WERI-Rb-1 (cell line): ENCODE results near the gene LRRTM4.

ENCODE experiments used
- DNase-seq: peaks from one replicate; pipeline ENCODE4 v3.0.0-alpha.2; 2020
- H3K27ac ChIP-seq: fragments of 250-450 bp; sonication (Bioruptor Pico); 2 replicates; pipeline ENCODE4 v1.5.1; 2020; ENCODE audit warnings: mild to moderate bottlenecking, moderate library complexity
- H3K27me3 ChIP-seq: fragments of 250-450 bp; sonication (Bioruptor Pico); 2 replicates; pipeline ENCODE4 v1.5.1; 2021; ENCODE audit warnings: mild to moderate bottlenecking, low read depth, moderate library complexity; ENCODE audit not compliant: insufficient read depth, severe bottlenecking
- H3K36me3 ChIP-seq: fragments of 250-450 bp; sonication (Bioruptor Pico); 2 replicates; pipeline ENCODE4 v1.5.1; 2020; ENCODE audit warnings: mild to moderate bottlenecking, moderate library complexity
- H3K4me3 ChIP-seq: 2 replicates; pipeline ENCODE4 v1.5.1; 2011; ENCODE audit warnings: low read depth, mild to moderate bottlenecking, control low read depth, low read length
- H3K9me3 ChIP-seq: fragments of 250-450 bp; sonication (Bioruptor Pico); 2 replicates; pipeline ENCODE4 v1.5.1; 2021; ENCODE audit warnings: mild to moderate bottlenecking, moderate library complexity; ENCODE audit not compliant: severe bottlenecking
- TF ChIP-seq, protein P1 (sequence below): IDR thresholded peaks from 2 replicates; pipeline ENCODE4 v1.5.1; 2011; ENCODE audit warnings: low read depth, mild to moderate bottlenecking, control low read depth, inconsistent platforms, low read length

Gene LRRTM4

DNA sequence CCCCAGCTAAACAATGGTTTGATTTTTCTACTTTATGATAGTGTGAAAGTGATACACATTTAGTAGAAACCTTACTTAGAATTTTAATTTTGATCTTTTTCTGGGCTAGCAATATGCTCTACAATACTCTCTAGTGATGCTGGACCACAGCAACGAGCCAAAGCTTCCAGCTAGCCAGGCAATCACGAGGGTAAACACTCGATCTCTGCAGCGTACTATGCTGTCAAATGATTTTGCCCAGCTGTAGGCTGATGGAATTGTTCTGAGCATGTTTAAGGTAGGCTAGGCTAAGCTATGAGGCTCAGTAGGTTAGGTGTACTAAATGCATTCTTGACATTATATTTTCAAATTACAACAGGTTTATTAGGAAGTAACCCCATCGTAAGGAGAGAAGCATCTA is 207.5 kb downstream of the LRRTM4 start:
- TF ChIP-seq, protein P1, sequence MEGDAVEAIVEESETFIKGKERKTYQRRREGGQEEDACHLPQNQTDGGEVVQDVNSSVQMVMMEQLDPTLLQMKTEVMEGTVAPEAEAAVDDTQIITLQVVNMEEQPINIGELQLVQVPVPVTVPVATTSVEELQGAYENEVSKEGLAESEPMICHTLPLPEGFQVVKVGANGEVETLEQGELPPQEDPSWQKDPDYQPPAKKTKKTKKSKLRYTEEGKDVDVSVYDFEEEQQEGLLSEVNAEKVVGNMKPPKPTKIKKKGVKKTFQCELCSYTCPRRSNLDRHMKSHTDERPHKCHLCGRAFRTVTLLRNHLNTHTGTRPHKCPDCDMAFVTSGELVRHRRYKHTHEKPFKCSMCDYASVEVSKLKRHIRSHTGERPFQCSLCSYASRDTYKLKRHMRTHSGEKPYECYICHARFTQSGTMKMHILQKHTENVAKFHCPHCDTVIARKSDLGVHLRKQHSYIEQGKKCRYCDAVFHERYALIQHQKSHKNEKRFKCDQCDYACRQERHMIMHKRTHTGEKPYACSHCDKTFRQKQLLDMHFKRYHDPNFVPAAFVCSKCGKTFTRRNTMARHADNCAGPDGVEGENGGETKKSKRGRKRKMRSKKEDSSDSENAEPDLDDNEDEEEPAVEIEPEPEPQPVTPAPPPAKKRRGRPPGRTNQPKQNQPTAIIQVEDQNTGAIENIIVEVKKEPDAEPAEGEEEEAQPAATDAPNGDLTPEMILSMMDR, result no peak
- no peak overlapping the region for H3K4me3 ChIP-seq
- H3K9me3 ChIP-seq, result no peaks in the 10 kb centered on the region
- no peaks in the 10 kb centered on the region for H3K36me3 ChIP-seq
- no peak overlapping the region for H3K27ac ChIP-seq
- no peaks in the 10 kb centered on the region for H3K27me3 ChIP-seq
- DNase-seq, result no peak

GRCh38 chr2:77310416-77310815 is 211.8 kb downstream of the LRRTM4 start:
- TF ChIP-seq, protein P1, result no peak
- Histone ChIP-seq H3K27ac (no peak overlapping the region), H3K27me3 (no peaks in the 10 kb centered on the region), H3K36me3 (no peaks in the 10 kb centered on the region), H3K9me3 (no peaks in the 10 kb centered on the region), H3K4me3 (no peak overlapping the region)
- DNase-seq, result no peak

DNA sequence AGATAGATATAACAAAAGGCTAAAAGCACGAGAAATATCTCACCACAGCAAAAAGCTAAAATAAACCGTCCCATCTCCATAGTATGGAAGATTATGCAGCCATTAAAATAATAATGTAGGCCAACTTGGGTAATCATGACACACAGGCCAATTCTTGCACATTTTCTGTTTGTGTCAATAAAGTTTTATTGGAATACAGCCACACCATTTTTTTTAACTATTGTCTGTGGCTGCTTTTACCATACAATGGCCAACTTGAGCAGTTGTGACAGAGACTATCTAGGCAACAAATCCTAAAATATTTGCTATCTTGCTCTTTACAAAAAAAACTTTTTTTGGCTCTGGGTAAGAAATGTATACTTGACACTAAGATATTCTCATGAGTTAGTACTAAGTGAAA is 212.5 kb downstream of the LRRTM4 start:
- Histone ChIP-seq H3K36me3 (no peaks in the 10 kb centered on the region), H3K4me3 (no peak overlapping the region), H3K9me3 (no peaks in the 10 kb centered on the region), H3K27me3 (no peaks in the 10 kb centered on the region), H3K27ac (no peak overlapping the region)
- TF ChIP-seq, protein P1, result no peak
- DNase-seq, result no peak

GRCh38 chr2:77301441-77301840 is 220.7 kb downstream of the LRRTM4 start:
- H3K9me3 ChIP-seq, result no peaks in the 10 kb centered on the region
- TF ChIP-seq, protein P1, result no peak
- DNase-seq, result no peak
- H3K36me3 ChIP-seq, result no peaks in the 10 kb centered on the region
- H3K27ac ChIP-seq, result no peak overlapping the region
- H3K27me3 ChIP-seq, result no peaks in the 10 kb centered on the region
- H3K4me3 ChIP-seq, result no peak overlapping the region

DNA sequence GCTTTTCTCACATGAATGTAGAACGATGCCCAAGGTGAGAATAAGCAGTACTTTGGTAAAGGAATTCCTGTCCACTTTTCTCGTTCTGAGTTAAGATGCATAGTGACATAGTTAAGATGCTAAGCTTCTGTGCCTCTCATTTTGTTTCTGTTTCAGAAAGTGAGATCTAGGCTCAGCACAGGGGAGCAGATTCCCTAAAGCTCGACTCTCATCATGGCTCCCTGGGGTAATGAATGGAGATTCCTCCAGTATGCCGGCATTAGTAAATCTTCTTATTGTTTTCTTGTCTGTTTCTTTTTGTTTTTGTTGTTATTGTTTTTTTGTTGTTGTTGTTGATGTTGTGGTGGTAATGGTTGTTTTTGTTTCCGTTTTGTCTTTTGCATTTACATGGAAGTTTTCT is 225.4 kb downstream of the LRRTM4 start:
- no peak for DNase-seq
- no peak overlapping the region for H3K27ac ChIP-seq
- H3K4me3 ChIP-seq, result no peak overlapping the region
- TF ChIP-seq, protein P1, result no peak
- no peaks in the 10 kb centered on the region for H3K9me3 ChIP-seq
- no peaks in the 10 kb centered on the region for H3K36me3 ChIP-seq
- no peaks in the 10 kb centered on the region for H3K27me3 ChIP-seq

DNA sequence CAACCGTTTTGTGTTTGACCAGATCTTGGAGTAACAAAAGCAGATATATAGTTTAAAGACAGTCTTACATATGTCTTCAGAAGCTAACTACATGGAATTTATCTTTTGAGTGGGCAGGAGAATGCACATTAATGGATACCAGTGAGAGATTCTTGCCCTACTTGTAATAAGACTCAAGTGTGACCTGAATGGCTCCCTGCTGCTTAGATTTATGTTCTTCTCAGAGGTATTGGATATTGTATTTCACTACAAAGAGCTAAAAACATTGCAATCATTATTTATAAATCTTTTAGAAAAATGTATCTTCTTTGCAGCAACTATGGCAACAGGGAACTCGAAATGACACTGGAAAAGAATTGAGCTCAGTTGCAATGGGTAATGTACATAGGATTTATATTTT is 227.7 kb downstream of the LRRTM4 start:
- no peak overlapping the region for H3K27ac ChIP-seq
- no peak for DNase-seq

More for the DNA sequence above, 227.7 kb downstream of the LRRTM4 start:
- H3K9me3 ChIP-seq, result no peaks in the 10 kb centered on the region
- H3K27me3 ChIP-seq, result no peaks in the 10 kb centered on the region
- H3K4me3 ChIP-seq, result no peak overlapping the region
- no peaks in the 10 kb centered on the region for H3K36me3 ChIP-seq
- TF ChIP-seq, protein P1, result no peak
